GM23338 (cell line): ENCODE results near the gene HSPB9. TPM values are rescaled to one million over a fixed set of nuclear protein-coding genes. Genes with fewer than 3 reads are reported as not detected.

ENCODE experiments used
- ATAC-seq: fragments of 200-7000 bp; cut with Tn5 transposase; 3 replicates; pipeline ENCODE4 v1.9.1; 2020
- DNase-seq: peaks from one replicate; pipeline ENCODE4 v3.0.0-alpha.2; 2015; ENCODE audit warnings: low spot score
- H2AFZ ChIP-seq: fragments of 200-600 bp; sonication (generic); 2 replicates; pipeline ENCODE4 v1.8.0; 2016; ENCODE audit warnings: antibody characterized with exemption, mild to moderate bottlenecking, moderate library complexity
- H3F3A ChIP-seq: fragments of 200-600 bp; sonication (generic); replicated peaks from 2 replicates; pipeline ENCODE4 v1.8.0; 2017; ENCODE audit warnings: antibody characterized with exemption, mixed run types, low read depth
- H3K27ac ChIP-seq: fragments of 200-600 bp; sonication (generic); 2 replicates; pipeline ENCODE4 v1.6.1; 2016; ENCODE audit warnings: low read depth
- H3K27me3 ChIP-seq: fragments of 200-600 bp; sonication (generic); 2 replicates; pipeline ENCODE4 v1.8.0; 2016; ENCODE audit warnings: mild to moderate bottlenecking, mixed run types, moderate library complexity; ENCODE audit not compliant: insufficient read depth
- H3K36me3 ChIP-seq: fragments of 200-600 bp; sonication (generic); 2 replicates; pipeline ENCODE4 v1.8.0; 2016; ENCODE audit warnings: mild to moderate bottlenecking; ENCODE audit not compliant: insufficient read depth
- H3K4me1 ChIP-seq: fragments of 200-600 bp; sonication (generic); 2 replicates; pipeline ENCODE4 v1.8.0; 2016; ENCODE audit warnings: mild to moderate bottlenecking, moderate library complexity; ENCODE audit not compliant: insufficient read depth
- H3K4me2 ChIP-seq: fragments of 200-600 bp; sonication (generic); 2 replicates; pipeline ENCODE4 v1.7.1; 2017; ENCODE audit warnings: mixed run types
- H3K4me3 ChIP-seq: fragments of 200-600 bp; sonication (generic); 2 replicates; pipeline ENCODE4 v1.6.1; 2016; ENCODE audit warnings: mixed run types
- H3K79me2 ChIP-seq: fragments of 200-600 bp; sonication (generic); replicated peaks from 2 replicates; pipeline ENCODE4 v1.8.0; 2017; ENCODE audit warnings: mild to moderate bottlenecking; ENCODE audit not compliant: insufficient read depth
- H3K9me2 ChIP-seq: fragments of 200-600 bp; sonication (generic); 2 replicates; pipeline ENCODE4 v1.8.0; 2017; ENCODE audit not compliant: insufficient read depth
- H4K20me1 ChIP-seq: fragments of 200-600 bp; sonication (generic); replicated peaks from 2 replicates; pipeline ENCODE4 v1.8.0; 2017; ENCODE audit warnings: mild to moderate bottlenecking; ENCODE audit not compliant: insufficient read depth
- H3K27ac Mint-ChIP-seq: 2 replicates; pipeline ENCODE4 v1.8.0; 2020; ENCODE audit warnings: inconsistent platforms, mild to moderate bottlenecking, moderate library complexity, mixed read lengths
- H3K27me3 Mint-ChIP-seq: 3 replicates; pipeline ENCODE4 v1.8.0; 2022; ENCODE audit warnings: low read depth, mild to moderate bottlenecking, moderate library complexity, mixed read lengths, inconsistent platforms; ENCODE audit not compliant: insufficient read depth, poor library complexity
- H3K36me3 Mint-ChIP-seq: 3 replicates; pipeline ENCODE4 v1.8.0; 2021; ENCODE audit warnings: low read depth, mild to moderate bottlenecking, inconsistent platforms, moderate library complexity, mixed read lengths
- H3K4me1 Mint-ChIP-seq: 3 replicates; pipeline ENCODE4 v1.8.0; 2020; ENCODE audit warnings: mild to moderate bottlenecking, inconsistent platforms, mixed read lengths
- H3K4me3 Mint-ChIP-seq: 3 replicates; pipeline ENCODE4 v1.8.0; 2021; ENCODE audit warnings: moderate library complexity, mild to moderate bottlenecking, inconsistent platforms, mixed read lengths
- H3K9me3 Mint-ChIP-seq: 3 replicates; pipeline ENCODE4 v1.8.0; 2020; ENCODE audit warnings: moderate library complexity, mild to moderate bottlenecking, inconsistent platforms, mixed read lengths
- CREB1 ChIP-seq: fragments of 250-450 bp; sonication (Bioruptor Pico); IDR thresholded peaks from 2 replicates; pipeline ENCODE4 v1.5.0; 2020; ENCODE audit warnings: low read depth, mild to moderate bottlenecking, moderate library complexity
- CTCF ChIP-seq, 2 experiments: fragments of 200-600 bp in 1 of 2; sonication (generic) in 1 of 2; conservative IDR thresholded peaks; 2 replicates each; pipeline versions ENCODE4 v1.5.1 to v1.6.1; 2016 to 2017; ENCODE audit warnings: antibody characterized with exemption in 2 of 2, low read depth in 2 of 2, mild to moderate bottlenecking in 2 of 2, moderate library complexity in 1 of 2
- ETS1 ChIP-seq: IDR thresholded peaks from 2 replicates; pipeline ENCODE4 v1.6.1; 2016; ENCODE audit warnings: antibody characterized with exemption
- EZH2 ChIP-seq: fragments of 200-600 bp; sonication (generic); IDR thresholded peaks from one replicate; pipeline ENCODE4 v1.8.0; 2017; ENCODE audit warnings: antibody characterized with exemption, mild to moderate bottlenecking, low read depth; ENCODE audit not compliant: unreplicated experiment
- EZH2phosphoT487 ChIP-seq: fragments of 200-600 bp; sonication (generic); IDR thresholded peaks from one replicate; pipeline ENCODE4 v1.8.1; 2018; ENCODE audit warnings: antibody characterized with exemption; ENCODE audit not compliant: unreplicated experiment
- JUNB ChIP-seq: IDR thresholded peaks from one replicate; pipeline ENCODE4 v1.6.1; 2016; ENCODE audit warnings: antibody characterized with exemption; ENCODE audit not compliant: unreplicated experiment
- NANOG ChIP-seq: IDR thresholded peaks from 2 replicates; pipeline ENCODE4 v1.6.1; 2016; ENCODE audit warnings: antibody characterized with exemption, borderline replicate concordance
- POLR2AphosphoS5 ChIP-seq: IDR thresholded peaks from 2 replicates; pipeline ENCODE4 v1.6.1; 2016; ENCODE audit warnings: antibody characterized with exemption, low read depth
- REST ChIP-seq: IDR thresholded peaks from one replicate; pipeline ENCODE4 v1.6.1; 2018; ENCODE audit warnings: antibody characterized with exemption; ENCODE audit not compliant: unreplicated experiment
- STAT1 ChIP-seq: IDR thresholded peaks from one replicate; pipeline ENCODE4 v1.6.1; 2016; ENCODE audit warnings: antibody characterized with exemption; ENCODE audit not compliant: unreplicated experiment
- ZNF114 ChIP-seq: fragments of 250-450 bp; sonication (Bioruptor Pico); IDR thresholded peaks from 2 replicates; pipeline ENCODE4 v1.5.0; 2020; ENCODE audit warnings: mild to moderate bottlenecking, moderate library complexity
- ZNF331 ChIP-seq: fragments of 250-450 bp; sonication (Bioruptor Pico); IDR thresholded peaks from 2 replicates; pipeline ENCODE4 v1.5.0; 2020; ENCODE audit warnings: low read depth, mild to moderate bottlenecking, moderate library complexity
- ZNF462 ChIP-seq: fragments of 250-450 bp; sonication (Bioruptor Pico); IDR thresholded peaks from 2 replicates; pipeline ENCODE4 v1.5.0; 2020; ENCODE audit warnings: mild to moderate bottlenecking, moderate library complexity
- polyA plus RNA-seq: library from polyadenylated mRNA; unstranded; fragments of >200 nt; fragmentation: Nextera tagmentation; extraction: Ambion mirVana; gene quantifications from 2 replicates; pipeline ENCODE4 v1.2.1, GENCODE V29; 2016
- total RNA-seq: library from RNA; depleted of rRNA; stranded (reverse); fragments of >200 nt; shearing (Covaris generic); gene quantifications from 2 replicates; pipeline ENCODE4 v1.2.3, GENCODE V29; 2014

Gene HSPB9
- total and polyA plus RNA-seq, 2 experiments from 2014 or later = 0.31 to 0.52 TPM

GRCh38 chr17:42160531-42160910 lies 37.9 kb downstream of the HSPB9 start:
- H3K27ac ChIP-seq = no peak overlapping the region
- no peak overlapping the region for H3K27ac Mint-ChIP-seq
- H3K79me2 ChIP-seq = no peaks in the 10 kb centered on the region
- TF ChIP-seq REST (no peak), CREB1 (CRISPR knock-in tag) (no peak), CTCF (conservative IDR thresholded peaks at IDR 0.05; ENCODE audit: low read depth in 2 of 2) (no peak), ZNF331 (CRISPR knock-in tag) (no peak), EZH2 (no peak), NANOG (no peak), ZNF462 (no peak), ETS1 (no peak), ZNF114 (CRISPR knock-in tag) (no peak), JUNB (no peak), EZH2phosphoT487 (no peak), STAT1 (no peak), POLR2AphosphoS5 (no peak)
- H3K36me3 ChIP-seq = no peaks in the 10 kb centered on the region
- peaks cover 16% of the 10 kb centered on the region for H3K4me1 Mint-ChIP-seq
- DNase-seq (no peak), ATAC-seq (no peak)
- peaks cover 9% of the 10 kb centered on the region for H3K27me3 Mint-ChIP-seq
- H3K4me3 ChIP-seq = no peak overlapping the region
- H3K9me3 Mint-ChIP-seq = no peaks in the 10 kb centered on the region
- no peaks in the 10 kb centered on the region for H3K9me2 ChIP-seq
- peaks cover 9% of the 10 kb centered on the region for H3K4me1 ChIP-seq
- no peak overlapping the region for H3K4me3 Mint-ChIP-seq
- peaks cover 7% of the 10 kb centered on the region; the same call in 1 of the 2 replicates for H3F3A ChIP-seq
- H4K20me1 ChIP-seq = no peaks in the 10 kb centered on the region; the same call in 1 of the 2 replicates
- H3K36me3 Mint-ChIP-seq = no peaks in the 10 kb centered on the region; the same call in 2 of the 3 replicates
- no peak overlapping the region for H2AFZ ChIP-seq
- no peaks in the 10 kb centered on the region for H3K27me3 ChIP-seq
- no peak overlapping the region for H3K4me2 ChIP-seq
